PC-9 (cell line): Measurements from ENCODE around the gene SETBP1. TPM values are rescaled to one million over a fixed set of nuclear protein-coding genes. Genes with fewer than 3 reads are reported as not detected.

ENCODE experiments used
- BruUV-seq: library from RNA; stranded (reverse); fragments of 400-500 nt; replicated peaks from 2 replicates; lab custom pipeline; 2021; lab: Mats Ljungman, UMichigan
- CTCF ChIA-PET: fragments of 300-600 bp; sonication (Branson Sonifier 250); formaldehyde crosslinking; loops from one replicate; lab custom pipeline; 2022; ENCODE audit warnings: antibody characterized with exemption; lab: Charles Lee
- POLR2A ChIA-PET: fragments of 300-600 bp; sonication (Branson Sonifier 250); formaldehyde crosslinking; loops from one replicate; lab custom pipeline; 2022; ENCODE audit warnings: antibody characterized with exemption; ENCODE audit not compliant: unreplicated experiment; lab: Charles Lee
- DNase-seq, 2 experiments: peaks; one replicate each; pipeline versions ENCODE4 v3.0.0 to v3.0.0-alpha.2; 2015 to 2022; ENCODE audit warnings: mixed read lengths in 1 of 2
- H2AFZ ChIP-seq: fragments of 200-600 bp; sonication (generic); 2 replicates; pipeline ENCODE4 v1.8.1; 2017; ENCODE audit warnings: antibody characterized with exemption
- H3F3A ChIP-seq: fragments of 200-600 bp; sonication (generic); 2 replicates; pipeline ENCODE4 v1.8.1; 2017; ENCODE audit warnings: antibody characterized with exemption, mild to moderate bottlenecking, low read depth; ENCODE audit not compliant: insufficient read depth
- H3K27ac ChIP-seq: fragments of 200-600 bp; sonication (generic); 2 replicates; pipeline ENCODE4 v1.6.1; 2016; ENCODE audit warnings: mixed run types
- H3K27me3 ChIP-seq: fragments of 200-600 bp; sonication (generic); 2 replicates; pipeline ENCODE4 v1.6.1; 2016; ENCODE audit warnings: low read depth, mixed run types; ENCODE audit not compliant: insufficient read depth
- H3K36me3 ChIP-seq: fragments of 200-600 bp; sonication (generic); 2 replicates; pipeline ENCODE4 v1.6.1; 2016; ENCODE audit warnings: low read depth, mixed run types
- H3K4me1 ChIP-seq: fragments of 200-600 bp; sonication (generic); replicated peaks from 2 replicates; pipeline ENCODE4 v1.6.1; 2016; ENCODE audit warnings: mixed run types; ENCODE audit not compliant: insufficient read depth
- H3K4me2 ChIP-seq: fragments of 200-600 bp; sonication (generic); 2 replicates; pipeline ENCODE4 v1.6.1; 2017; ENCODE audit warnings: mixed run types
- H3K4me3 ChIP-seq: fragments of 200-600 bp; sonication (generic); 2 replicates; pipeline ENCODE4 v1.6.1; 2016; ENCODE audit warnings: mixed run types
- H3K79me2 ChIP-seq: fragments of 200-600 bp; sonication (generic); 2 replicates; pipeline ENCODE4 v1.6.1; 2017; ENCODE audit warnings: low read depth, mixed run types
- H3K9me2 ChIP-seq: fragments of 200-600 bp; sonication (generic); 2 replicates; pipeline ENCODE4 v1.8.1; 2017; ENCODE audit warnings: mild to moderate bottlenecking; ENCODE audit not compliant: insufficient read depth
- H3K9me3 ChIP-seq: fragments of 200-600 bp; sonication (generic); 2 replicates; pipeline ENCODE4 v1.8.1; 2016; ENCODE audit warnings: low read depth; ENCODE audit not compliant: insufficient read depth
- H4K20me1 ChIP-seq: fragments of 200-600 bp; sonication (generic); 2 replicates; pipeline ENCODE4 v1.8.1; 2017; ENCODE audit not compliant: insufficient read depth
- CTCF ChIP-seq: fragments of 200-600 bp; sonication (generic); conservative IDR thresholded peaks from 2 replicates; pipeline ENCODE4 v1.6.1; 2017; ENCODE audit warnings: mixed run types, antibody characterized with exemption, mild to moderate bottlenecking, moderate library complexity
- EZH2 ChIP-seq: fragments of 200-600 bp; sonication (generic); IDR thresholded peaks from 2 replicates; pipeline ENCODE4 v1.8.0; 2017; ENCODE audit warnings: antibody characterized with exemption, low read depth
- intact Hi-C: fragments of 100-400 bp; cut with micrococcal nuclease; formaldehyde crosslinking; loops from one replicate; pipeline ENCODE4 v1.10.0; 2022; ENCODE audit not compliant: unreplicated experiment
- total RNA-seq: library from RNA; stranded (reverse); gene quantifications from 2 replicates; pipeline ENCODE4 v1.2.3, GENCODE V29; 2021

SETBP1 gene
- total RNA-seq, 1 experiment from 2014 or later: 9.0 TPM

GRCh38 chr18:45024357-45025088 is 343.8 kb downstream of the SETBP1 start:
- ChIA-PET POLR2A (no interaction called here), CTCF (no interaction called here)
- Histone ChIP-seq H3K36me3 (no peaks in the 10 kb centered on the region), H3F3A (no peaks in the 10 kb centered on the region), H3K4me1 (peaks cover 9% of the 10 kb centered on the region), H3K79me2 (no peaks in the 10 kb centered on the region), H3K9me3 (no peaks in the 10 kb centered on the region), H3K4me3 (no peak overlapping the region), H3K27me3 (no peaks in the 10 kb centered on the region), H3K4me2 (no peak overlapping the region), H2AFZ (no peak overlapping the region), H3K27ac (no peak overlapping the region), H4K20me1 (no peaks in the 10 kb centered on the region), H3K9me2 (0 out of 2 replicates have a peak, but pooled peaks cover 6% of the 10 kb centered on the region)
- intact Hi-C loops: no loop called here
- DNase-seq: no peak
- no peak for TF ChIP-seq CTCF
- no peak for TF ChIP-seq EZH2
- BruUV-seq: no TSS peak

GRCh38 chr18:45025089-45025450 is 344.4 kb downstream of the SETBP1 start:
- TF ChIP-seq EZH2 (no peak), CTCF (no peak)
- CTCF ChIA-PET: no interaction called here
- BruUV-seq: no TSS peak
- Histone ChIP-seq H3K4me2 (no peak overlapping the region), H3K79me2 (no peaks in the 10 kb centered on the region), H2AFZ (no peak overlapping the region), H3K4me3 (no peak overlapping the region), H3K4me1 (peaks cover 4% of the 10 kb centered on the region; the same call in 1 of the 2 replicates), H3K9me3 (no peaks in the 10 kb centered on the region), H3K9me2 (0 out of 2 replicates have a peak, but pooled peaks cover 6% of the 10 kb centered on the region), H3K36me3 (no peaks in the 10 kb centered on the region), H4K20me1 (no peaks in the 10 kb centered on the region), H3K27me3 (no peaks in the 10 kb centered on the region), H3F3A (no peaks in the 10 kb centered on the region), H3K27ac (no peak overlapping the region)
- POLR2A ChIA-PET: no interaction called here
- no peak for DNase-seq
- intact Hi-C loops: no loop called here

DNA sequence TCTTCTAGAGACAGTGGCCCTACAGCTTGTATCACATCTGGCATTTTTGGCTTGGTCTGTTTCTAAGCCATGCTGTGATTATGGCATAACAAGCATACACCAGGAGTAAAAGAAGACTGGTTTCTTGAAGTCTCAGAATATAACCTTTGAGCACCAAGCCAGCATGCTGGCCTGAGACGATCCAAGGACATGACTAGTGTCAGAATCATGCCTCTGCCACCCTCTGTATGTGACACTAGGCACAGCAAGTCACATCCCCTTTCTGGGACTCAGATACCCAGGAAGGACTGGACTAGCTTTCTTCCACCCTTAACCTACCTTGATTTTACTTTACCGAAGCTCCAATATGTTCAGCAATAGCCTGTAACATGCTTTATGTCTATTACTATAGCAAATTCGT is 345.5 kb downstream of the SETBP1 start:
- ChIA-PET CTCF (no interaction called here), POLR2A (no interaction called here)
- DNase-seq: no peak
- Histone ChIP-seq H3K27ac (no peak overlapping the region), H2AFZ (no peak overlapping the region), H3K27me3 (no peaks in the 10 kb centered on the region), H3F3A (no peaks in the 10 kb centered on the region), H4K20me1 (no peaks in the 10 kb centered on the region), H3K4me3 (no peak overlapping the region), H3K79me2 (no peaks in the 10 kb centered on the region), H3K9me2 (0 out of 2 replicates have a peak, but pooled peaks cover 6% of the 10 kb centered on the region), H3K36me3 (no peaks in the 10 kb centered on the region), H3K4me1 (no peaks in the 10 kb centered on the region), H3K9me3 (no peaks in the 10 kb centered on the region), H3K4me2 (no peak overlapping the region)
- intact Hi-C loops: no loop called here
- TF ChIP-seq CTCF (no peak), EZH2 (no peak)
- BruUV-seq: no TSS peak
